GM12891 (cell line): ENCODE measurements around the gene MBOAT7.

Experiments used
- PAX5 ChIP-seq: IDR thresholded peaks from 2 replicates; pipeline ENCODE4 v1.6.1; 2011; ENCODE audit warnings: low read length, moderate library complexity, mild to moderate bottlenecking; ENCODE audit not compliant: insufficient read depth, severe bottlenecking
- POLR2A ChIP-seq: IDR thresholded peaks from 2 replicates; pipeline ENCODE4 v1.6.1; 2011; ENCODE audit warnings: low read depth, low read length, control low read depth
- POLR2AphosphoS5 ChIP-seq: IDR thresholded peaks from 2 replicates; pipeline ENCODE4 v1.6.1; 2011; ENCODE audit warnings: low read depth, low read length, control low read depth
- SPI1 ChIP-seq: IDR thresholded peaks from 2 replicates; pipeline ENCODE4 v1.6.1; 2011; ENCODE audit warnings: low read depth, low read length, control low read depth
- TAF1 ChIP-seq: IDR thresholded peaks from 2 replicates; pipeline ENCODE4 v1.6.1; 2011; ENCODE audit warnings: low read depth, low read length, control low read depth

DNA sequence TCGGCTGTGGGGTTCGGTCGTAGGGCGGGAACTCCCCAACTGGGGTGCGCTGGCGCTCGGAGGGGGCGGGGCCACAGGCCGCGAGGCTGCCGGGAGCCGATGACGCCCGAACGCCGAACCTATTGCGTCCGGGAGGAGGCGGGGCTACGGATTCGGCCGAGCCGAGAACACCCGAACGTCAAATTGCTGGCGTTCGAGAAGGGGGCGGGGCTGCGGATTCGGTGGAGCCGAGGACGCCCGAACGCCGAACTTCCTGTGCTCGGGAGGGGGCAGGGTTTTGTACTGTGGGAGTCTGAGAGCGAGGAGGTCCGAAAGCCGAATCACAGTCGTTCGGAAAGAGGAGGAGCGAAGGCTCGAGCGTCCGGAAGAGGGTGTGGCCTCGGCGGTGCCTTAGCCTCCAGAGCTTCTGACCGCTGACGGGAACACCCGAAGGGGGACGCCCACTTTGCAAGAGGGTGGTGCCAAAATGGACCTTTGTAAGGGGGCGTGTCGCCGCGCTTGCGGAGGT, 1.2 kb upstream of the MBOAT7 start:
- TF ChIP-seq POLR2A (no peak; the same call in 1 of the 2 replicates), TAF1 (no peak), POLR2AphosphoS5 (no peak), PAX5 (no peak), SPI1 (no peak)
